ENCODE measurements around the gene CAMK2B. TPM values are rescaled to one million over a fixed set of nuclear protein-coding genes. Genes with fewer than 3 reads are reported as not detected.

CAMK2B gene
- polyA plus RNA-seq, 3 donors, result 1.6 to 2.7 (median 1.7) TPM

- DNase-seq (ENCODE audit: low read depth in 3 of 3, low spot score in 2 of 3), result no peak
Observed at GRCh38 chr7:44277391-44277790, 48.0 kb downstream of the CAMK2B start.

GRCh38 chr7:44276571-44277221 is 48.7 kb downstream of the CAMK2B start:
- no peak for DNase-seq (ENCODE audit: low read depth in 3 of 3, low spot score in 2 of 3)

- DNase-seq (ENCODE audit: low read depth in 3 of 3, low spot score in 2 of 3), result peak in 2 of 3 donors; percentile 57 to 62
Observed at GRCh38 chr7:44275957-44276570, 49.3 kb downstream of the CAMK2B start.

- no peak for DNase-seq (ENCODE audit: low read depth in 3 of 3, low spot score in 2 of 3)
Observed at GRCh38 chr7:44275146-44275545, 50.2 kb downstream of the CAMK2B start.

GRCh38 chr7:44274623-44274975 is 50.8 kb downstream of the CAMK2B start:
- DNase-seq (ENCODE audit: low read depth in 3 of 3, low spot score in 2 of 3), result no peak

GRCh38 chr7:44273681-44274622 is 51.4 kb downstream of the CAMK2B start:
- no peak for DNase-seq (ENCODE audit: low read depth in 3 of 3, low spot score in 2 of 3)

GRCh38 chr7:44272981-44273380 is 52.4 kb downstream of the CAMK2B start:
- DNase-seq (ENCODE audit: low read depth in 3 of 3, low spot score in 2 of 3), result no peak

- no peak for DNase-seq (ENCODE audit: low read depth in 3 of 3, low spot score in 2 of 3)
Observed at GRCh38 chr7:44272456-44272855, 52.9 kb downstream of the CAMK2B start.

GRCh38 chr7:44269943-44270493 is 55.4 kb downstream of the CAMK2B start:
- DNase-seq (ENCODE audit: low read depth in 3 of 3, low spot score in 2 of 3), result no peak

- DNase-seq (ENCODE audit: low read depth in 3 of 3, low spot score in 2 of 3), result no peak
Observed at GRCh38 chr7:44269417-44269816, 56.0 kb downstream of the CAMK2B start.

GRCh38 chr7:44268671-44269070 is 56.7 kb downstream of the CAMK2B start:
- DNase-seq (ENCODE audit: low read depth in 3 of 3, low spot score in 2 of 3), result no peak

- DNase-seq (ENCODE audit: low read depth in 3 of 3, low spot score in 2 of 3), result no peak
Observed at GRCh38 chr7:44267719-44268421, 57.5 kb downstream of the CAMK2B start.

GRCh38 chr7:44267178-44267577 is 58.2 kb downstream of the CAMK2B start:
- no peak for DNase-seq (ENCODE audit: low read depth in 3 of 3, low spot score in 2 of 3)

GRCh38 chr7:44266526-44266925 is 58.9 kb downstream of the CAMK2B start:
- no peak for DNase-seq (ENCODE audit: low read depth in 3 of 3, low spot score in 2 of 3)

- no peak for DNase-seq (ENCODE audit: low read depth in 3 of 3, low spot score in 2 of 3)
Observed at GRCh38 chr7:44265728-44266127, 59.7 kb downstream of the CAMK2B start.

- no peak for DNase-seq (ENCODE audit: low read depth in 3 of 3, low spot score in 2 of 3)
Observed at GRCh38 chr7:44264221-44264931, 61.0 kb downstream of the CAMK2B start.

- no peak for DNase-seq (ENCODE audit: low read depth in 3 of 3, low spot score in 2 of 3)
Observed at GRCh38 chr7:44263326-44264082, 61.9 kb downstream of the CAMK2B start.

GRCh38 chr7:44262031-44262430 is 63.4 kb downstream of the CAMK2B start:
- no peak for DNase-seq (ENCODE audit: low read depth in 3 of 3, low spot score in 2 of 3)

- no peak for DNase-seq (ENCODE audit: low read depth in 3 of 3, low spot score in 2 of 3)
Observed at GRCh38 chr7:44261240-44261639, 64.2 kb downstream of the CAMK2B start.

All from right renal cortex interstitium (tissue), 3 donors.